Keratinocyte (primary cell): ENCODE data around the gene ZBTB20. TPM values are rescaled to one million over a fixed set of nuclear protein-coding genes. Genes with fewer than 3 reads are reported as not detected.

Experiments used
- DNase-seq: peaks from one replicate; pipeline ENCODE4 v3.0.0-alpha.2; 2011; ENCODE audit warnings: low read depth, missing footprints, low spot score
- FAIRE-seq: peaks from 2 replicates; lab custom pipeline; 2011; peaks lifted over from hg19 to GRCh38; lab: Jason Lieb, UNC
- H2AFZ ChIP-seq: 2 replicates; pipeline ENCODE4 v1.6.0; 2012; ENCODE audit warnings: low read length, control low read depth, inconsistent platforms; ENCODE audit not compliant: control insufficient read depth
- H3K27ac ChIP-seq: 2 replicates; pipeline ENCODE4 v1.5.1; 2011; ENCODE audit warnings: low read length; ENCODE audit not compliant: control insufficient read depth, insufficient read depth
- H3K27me3 ChIP-seq: 3 replicates; pipeline ENCODE4 v1.6.0; 2011; ENCODE audit warnings: low read length; ENCODE audit not compliant: control insufficient read depth, insufficient read depth; ENCODE audit errors: extremely low read depth
- H3K36me3 ChIP-seq, 2 experiments: 2 replicates in 1 of 2; 3 replicates in 1 of 2; pipeline ENCODE4 v1.5.1; 2011; ENCODE audit warnings: low read length in 2 of 2, mild to moderate bottlenecking in 1 of 2; ENCODE audit not compliant: control insufficient read depth in 2 of 2, insufficient read depth in 2 of 2; ENCODE audit errors: extremely low read depth in 1 of 2
- H3K4me1 ChIP-seq: 3 replicates; pipeline ENCODE4 v1.5.1; 2011; ENCODE audit warnings: low read length; ENCODE audit not compliant: control insufficient read depth, insufficient read depth; ENCODE audit errors: extremely low read depth
- H3K4me2 ChIP-seq: 3 replicates; pipeline ENCODE4 v1.6.0; 2011; ENCODE audit warnings: low read depth, low read length; ENCODE audit not compliant: control insufficient read depth, insufficient read depth; ENCODE audit errors: extremely low read depth
- H3K4me3 ChIP-seq, 3 experiments: fragments of 200-600 bp in 1 of 3; sonication (generic) in 1 of 3; 2 replicates in 2 of 3; 3 replicates in 1 of 3; pipeline ENCODE4 v1.5.1; 2011 to 2016; ENCODE audit warnings: low read length in 3 of 3, mild to moderate bottlenecking in 3 of 3, control low read depth in 2 of 3, inconsistent platforms in 1 of 3, low read depth in 1 of 3, mixed read lengths in 1 of 3, mixed run types in 1 of 3, moderate library complexity in 1 of 3; ENCODE audit not compliant: control insufficient read depth in 2 of 3, insufficient read depth in 2 of 3; ENCODE audit errors: extremely low read depth in 1 of 3
- H3K79me2 ChIP-seq: 2 replicates; pipeline ENCODE4 v1.6.0; 2012; ENCODE audit warnings: low read length; ENCODE audit not compliant: control insufficient read depth, insufficient read depth
- H3K9ac ChIP-seq: 3 replicates; pipeline ENCODE4 v1.6.0; 2011; ENCODE audit warnings: low read length; ENCODE audit not compliant: control insufficient read depth, insufficient read depth; ENCODE audit errors: extremely low read depth
- H3K9me1 ChIP-seq: 3 replicates; pipeline ENCODE4 v1.6.0; 2011; ENCODE audit warnings: low read length; ENCODE audit not compliant: control insufficient read depth, insufficient read depth; ENCODE audit errors: extremely low read depth
- H3K9me3 ChIP-seq: 2 replicates; pipeline ENCODE4 v1.5.1; 2012; ENCODE audit warnings: low read depth, low read length; ENCODE audit not compliant: control insufficient read depth
- H4K20me1 ChIP-seq: 3 replicates; pipeline ENCODE4 v1.6.0; 2011; ENCODE audit warnings: low read length; ENCODE audit not compliant: control insufficient read depth, insufficient read depth; ENCODE audit errors: extremely low read depth
- EZH2 ChIP-seq: IDR thresholded peaks from one replicate; pipeline ENCODE4 v1.6.1; 2012; ENCODE audit warnings: inconsistent platforms, mild to moderate bottlenecking, low read length, moderate library complexity
- dilution Hi-C: fragments of 300-500 bp; cut with MboI; formaldehyde crosslinking; loops from one replicate; pipeline ENCODE4 v1.7.0; 2020; ENCODE audit warnings: low sequenced_read_pairs; ENCODE audit not compliant: extremely low pct_ligation_motif_present
- polyA plus RNA-seq, 5 experiments: library from polyadenylated mRNA; depleted of rRNA in 3 of 5; stranded (reverse) in 3 of 5; stranded (forward) in 1 of 5; unstranded in 1 of 5; fragments of >200 nt; gene quantifications; 1 replicate in 1 of 5; 2 replicates in 3 of 5; 3 replicates in 1 of 5; pipeline versions ENCODE4 v1.2.1 to v1.2.3, GENCODE V29; 2011 to 2012; ENCODE audit warnings: missing spikeins in 2 of 5, low read depth in 1 of 5, low replicate concordance in 1 of 5
- TF ChIP-seq, protein P1 (sequence below), 3 experiments: IDR thresholded peaks in 1 of 3; conservative IDR thresholded peaks in 1 of 3; optimal IDR thresholded peaks in 1 of 3; 2 replicates in 2 of 3; 3 replicates in 1 of 3; pipeline versions ENCODE3 to v1.5.1; 2011; ENCODE audit warnings: low read length in 3 of 3, mild to moderate bottlenecking in 3 of 3, moderate library complexity in 2 of 3, control low read depth in 1 of 3, inconsistent platforms in 1 of 3; ENCODE audit not compliant: insufficient read depth in 2 of 3; ENCODE audit errors: extremely low read depth in 1 of 3

The ZBTB20 gene
- polyA plus RNA-seq, 1 donor (not counting 4 experiments of a cell fraction or from before 2014, with no cell fraction given) = 0.52 TPM

DNA sequence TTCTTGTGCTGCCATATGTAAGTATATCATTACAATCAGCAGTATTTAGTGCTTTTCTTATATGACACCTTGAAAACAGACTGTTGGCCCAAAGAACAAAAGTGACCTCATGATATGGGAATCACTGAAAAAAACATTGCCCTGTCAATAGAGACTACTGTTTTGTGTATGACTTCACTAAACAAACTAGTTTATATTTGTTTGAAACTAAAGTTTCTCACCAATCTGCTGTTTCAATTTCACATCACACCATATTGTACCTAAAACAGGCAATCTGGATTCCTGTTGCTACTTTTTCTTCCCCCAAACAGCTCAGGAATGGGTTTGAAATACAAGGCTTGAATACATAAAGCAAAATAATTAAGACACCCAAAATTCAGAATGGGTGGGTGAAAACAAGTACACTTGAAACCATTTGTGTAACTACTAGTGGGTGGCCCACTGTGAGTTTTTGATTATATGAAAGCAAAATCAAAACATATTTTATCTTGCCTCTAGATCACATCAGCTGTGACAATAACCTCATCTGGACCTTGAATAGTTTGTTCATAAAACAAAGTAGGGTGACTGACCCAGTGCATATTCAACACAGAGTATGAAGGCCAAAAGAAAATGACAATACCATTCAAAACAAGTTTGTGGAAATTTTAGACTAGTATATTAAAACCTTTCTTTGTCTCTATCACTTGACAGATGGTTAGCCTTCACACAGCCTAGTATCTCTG is 5.9 kb downstream of the ZBTB20 start:
- Histone ChIP-seq H4K20me1 (no peaks in the 10 kb centered on the region), H3K36me3 (no peaks in the 10 kb centered on the region), H3K4me1 (peaks cover 4% of the 10 kb centered on the region), H3K79me2 (no peaks in the 10 kb centered on the region), H3K27me3 (no peaks in the 10 kb centered on the region), H3K9me1 (no peaks in the 10 kb centered on the region), H3K9me3 (no peaks in the 10 kb centered on the region), H2AFZ (no peak overlapping the region), H3K4me3 (no peak overlapping the region), H3K4me2 (no peak overlapping the region), H3K27ac (no peak overlapping the region), H3K9ac (no peak overlapping the region)
- no peak for FAIRE-seq
- dilution Hi-C loops = no loop called here
- TF ChIP-seq EZH2 = no peak
- TF ChIP-seq, protein P1, sequence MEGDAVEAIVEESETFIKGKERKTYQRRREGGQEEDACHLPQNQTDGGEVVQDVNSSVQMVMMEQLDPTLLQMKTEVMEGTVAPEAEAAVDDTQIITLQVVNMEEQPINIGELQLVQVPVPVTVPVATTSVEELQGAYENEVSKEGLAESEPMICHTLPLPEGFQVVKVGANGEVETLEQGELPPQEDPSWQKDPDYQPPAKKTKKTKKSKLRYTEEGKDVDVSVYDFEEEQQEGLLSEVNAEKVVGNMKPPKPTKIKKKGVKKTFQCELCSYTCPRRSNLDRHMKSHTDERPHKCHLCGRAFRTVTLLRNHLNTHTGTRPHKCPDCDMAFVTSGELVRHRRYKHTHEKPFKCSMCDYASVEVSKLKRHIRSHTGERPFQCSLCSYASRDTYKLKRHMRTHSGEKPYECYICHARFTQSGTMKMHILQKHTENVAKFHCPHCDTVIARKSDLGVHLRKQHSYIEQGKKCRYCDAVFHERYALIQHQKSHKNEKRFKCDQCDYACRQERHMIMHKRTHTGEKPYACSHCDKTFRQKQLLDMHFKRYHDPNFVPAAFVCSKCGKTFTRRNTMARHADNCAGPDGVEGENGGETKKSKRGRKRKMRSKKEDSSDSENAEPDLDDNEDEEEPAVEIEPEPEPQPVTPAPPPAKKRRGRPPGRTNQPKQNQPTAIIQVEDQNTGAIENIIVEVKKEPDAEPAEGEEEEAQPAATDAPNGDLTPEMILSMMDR (optimal IDR thresholded peaks at IDR 0.05 in 1 of 3, IDR thresholded peaks at IDR 0.05 in 1 of 3, conservative IDR thresholded peaks at IDR 0.05 in 1 of 3; ENCODE audit: extremely low read depth in 1 of 3, insufficient read depth in 2 of 3, low read length in 3 of 3) = no peak
- DNase-seq = no peak

DNA sequence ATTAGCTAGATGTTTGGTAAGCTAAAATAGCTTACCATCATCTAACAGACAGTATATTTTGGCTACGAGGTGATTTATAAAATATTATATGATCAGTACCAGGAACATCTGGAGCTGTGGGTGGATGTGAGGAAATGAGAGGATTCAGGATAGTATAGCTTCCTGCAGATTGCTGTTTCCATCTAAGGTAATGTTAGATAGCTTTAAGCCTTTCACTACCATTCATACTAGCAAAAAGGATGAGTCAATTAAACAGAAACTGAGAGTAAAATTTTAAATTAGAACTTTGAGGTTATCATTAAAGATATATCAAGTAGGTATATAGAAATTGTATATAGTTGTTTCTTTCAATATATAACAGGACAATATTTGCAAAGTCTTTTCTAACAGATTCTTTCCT is 8.0 kb downstream of the ZBTB20 start:
- dilution Hi-C loops = no loop called here
- Histone ChIP-seq H3K9me3 (no peaks in the 10 kb centered on the region), H3K27me3 (no peaks in the 10 kb centered on the region), H3K9me1 (no peaks in the 10 kb centered on the region), H3K9ac (no peak overlapping the region), H3K36me3 (no peaks in the 10 kb centered on the region), H4K20me1 (no peaks in the 10 kb centered on the region), H3K79me2 (no peaks in the 10 kb centered on the region), H3K4me1 (peaks cover 6% of the 10 kb centered on the region), H3K27ac (no peak overlapping the region), H3K4me2 (no peak overlapping the region), H3K4me3 (no peak overlapping the region), H2AFZ (no peak overlapping the region)
- DNase-seq (no peak), FAIRE-seq (no peak)
- no peak for TF ChIP-seq EZH2
- TF ChIP-seq, protein P1 (optimal IDR thresholded peaks at IDR 0.05 in 1 of 3, IDR thresholded peaks at IDR 0.05 in 1 of 3, conservative IDR thresholded peaks at IDR 0.05 in 1 of 3; ENCODE audit: extremely low read depth in 1 of 3, insufficient read depth in 2 of 3, low read length in 3 of 3) = no peak
